ENCODE measurements around the gene BOC.
A peak's percentile ranks its signal among the peaks of the same experiment; 100 is the strongest.

BOC gene

DNA sequence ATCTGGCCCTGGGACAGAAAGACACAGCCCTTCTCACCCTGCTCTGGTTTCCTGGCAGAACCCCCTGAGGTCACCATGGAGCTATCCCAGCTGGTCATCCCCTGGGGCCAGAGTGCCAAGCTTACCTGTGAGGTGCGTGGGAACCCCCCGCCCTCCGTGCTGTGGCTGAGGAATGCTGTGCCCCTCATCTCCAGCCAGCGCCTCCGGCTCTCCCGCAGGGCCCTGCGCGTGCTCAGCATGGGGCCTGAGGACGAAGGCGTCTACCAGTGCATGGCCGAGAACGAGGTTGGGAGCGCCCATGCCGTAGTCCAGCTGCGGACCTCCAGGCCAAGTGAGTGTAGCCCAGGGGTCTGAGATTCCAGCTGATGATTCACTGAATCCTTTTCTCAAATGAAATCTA, 61.7 kb downstream of the BOC start:
- DNase-seq, result no peak

- no peak for DNase-seq
These were observed 62.4 kb downstream of the BOC start for GRCh38 chr3:113273604-113274378.

DNA sequence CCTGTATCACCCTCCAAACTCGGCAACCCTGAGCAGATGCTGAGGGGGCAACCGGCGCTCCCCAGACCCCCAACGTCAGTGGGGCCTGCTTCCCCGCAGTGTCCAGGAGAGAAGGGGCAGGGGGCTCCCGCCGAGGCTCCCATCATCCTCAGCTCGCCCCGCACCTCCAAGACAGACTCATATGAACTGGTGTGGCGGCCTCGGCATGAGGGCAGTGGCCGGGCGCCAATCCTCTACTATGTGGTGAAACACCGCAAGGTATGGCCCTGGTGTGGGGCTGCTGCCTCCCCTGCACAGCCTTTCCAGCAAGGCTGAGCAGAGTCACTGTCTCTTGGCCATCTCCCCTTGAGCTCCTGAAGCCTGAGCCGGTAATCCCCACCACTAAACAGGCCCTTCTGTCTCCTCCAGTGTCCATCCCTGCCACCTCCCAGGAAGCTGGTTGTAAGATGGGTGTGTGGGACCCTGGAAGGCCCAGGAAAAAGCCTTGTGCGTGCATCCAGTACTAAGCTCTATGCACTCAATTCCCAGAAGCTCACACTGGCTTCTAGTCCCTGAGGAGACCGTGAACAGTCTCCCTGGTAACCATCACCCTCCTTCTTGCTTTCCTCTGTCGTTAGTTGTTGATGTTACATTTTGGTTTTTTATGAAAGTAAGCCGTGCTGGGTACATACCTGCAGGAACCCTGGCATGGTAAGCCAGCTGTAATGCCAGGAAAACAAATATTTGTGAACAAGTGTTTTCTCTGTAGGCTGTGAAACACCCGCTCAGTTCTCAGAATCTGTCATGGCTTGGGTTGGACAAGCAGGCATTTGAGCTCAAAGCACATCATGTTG, 63.3 kb downstream of the BOC start:
- DNase-seq, result no peak

DNA sequence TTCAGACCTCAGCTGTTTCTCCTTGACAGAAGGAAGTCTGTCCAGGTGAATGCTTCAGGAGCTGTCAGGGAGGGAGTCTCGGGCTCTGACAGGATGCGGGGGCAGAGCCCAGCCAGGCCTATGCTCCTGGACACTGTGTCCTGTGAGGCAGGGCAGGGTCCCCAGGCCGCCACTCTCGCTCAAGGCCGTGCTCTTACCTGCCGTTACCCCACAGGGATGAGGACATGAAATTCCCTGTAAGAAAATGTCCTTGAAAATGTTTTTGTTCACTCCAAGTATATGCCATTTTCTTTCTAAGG, 63.9 kb downstream of the BOC start:
- no peak for DNase-seq

- no peak for DNase-seq
These were observed 64.2 kb downstream of the BOC start for GRCh38 chr3:113275583-113275928.

- no peak for DNase-seq
These were observed 64.8 kb downstream of the BOC start for GRCh38 chr3:113275929-113276750.

DNA sequence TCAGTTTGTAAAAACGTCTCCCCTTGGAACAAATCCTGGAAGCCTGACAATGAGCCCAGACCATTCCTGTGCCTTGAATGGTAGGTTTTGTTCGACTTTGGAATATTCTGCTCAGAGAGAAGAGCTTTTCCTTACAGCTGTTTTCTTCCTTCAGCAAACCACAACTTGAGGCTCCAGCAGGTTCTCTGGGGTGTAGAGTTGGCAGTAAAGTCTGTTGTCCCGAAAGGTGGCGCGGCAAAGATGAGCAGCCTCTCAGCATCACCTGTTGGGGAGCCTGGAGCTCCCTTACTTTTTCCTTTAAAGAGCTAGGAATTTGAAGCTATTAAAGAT, 65.4 kb downstream of the BOC start:
- no peak for DNase-seq

- DNase-seq, result no peak
These were observed 66.1 kb downstream of the BOC start for GRCh38 chr3:113277414-113277813.

DNA sequence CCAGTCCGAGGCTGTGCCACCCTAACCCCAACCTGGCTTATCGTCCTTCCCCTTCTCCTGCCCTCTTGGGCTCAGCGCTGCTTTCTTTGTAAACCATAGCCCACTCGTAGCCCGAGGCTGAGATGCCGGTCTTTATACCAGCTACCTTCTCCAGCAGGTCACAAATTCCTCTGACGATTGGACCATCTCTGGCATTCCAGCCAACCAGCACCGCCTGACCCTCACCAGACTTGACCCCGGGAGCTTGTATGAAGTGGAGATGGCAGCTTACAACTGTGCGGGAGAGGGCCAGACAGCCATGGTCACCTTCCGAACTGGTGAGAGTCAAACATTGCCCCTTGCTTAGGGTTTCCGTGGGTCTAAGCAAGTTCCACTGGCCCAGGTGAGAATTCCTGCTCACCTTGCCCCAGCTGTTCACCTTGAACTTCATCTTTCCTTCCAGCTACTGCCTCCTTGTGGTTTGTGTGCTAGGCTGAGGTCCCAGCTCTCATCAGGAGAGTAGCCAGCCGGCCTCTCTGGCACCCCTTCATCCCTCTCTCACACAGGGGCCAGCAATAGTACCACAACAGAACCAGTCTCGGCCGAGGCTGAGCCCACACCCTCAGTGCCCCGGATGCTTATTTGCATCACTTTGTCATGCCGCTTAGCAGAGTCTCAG, 66.7 kb downstream of the BOC start:
- DNase-seq, result no peak

DNA sequence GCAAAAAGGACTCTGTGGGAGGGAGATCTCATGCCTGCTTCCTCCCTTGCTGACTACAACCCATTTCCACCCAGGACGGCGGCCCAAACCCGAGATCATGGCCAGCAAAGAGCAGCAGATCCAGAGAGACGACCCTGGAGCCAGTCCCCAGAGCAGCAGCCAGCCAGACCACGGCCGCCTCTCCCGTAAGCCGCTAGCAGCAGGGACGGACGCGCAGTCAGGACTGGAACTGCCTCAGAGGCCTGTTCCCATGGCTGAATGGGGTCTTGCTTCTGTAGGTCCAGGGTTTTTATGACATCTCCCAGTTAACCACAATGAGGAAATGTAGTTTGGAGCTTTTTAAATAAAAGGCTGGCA, 67.2 kb downstream of the BOC start:
- no peak for DNase-seq

DNA sequence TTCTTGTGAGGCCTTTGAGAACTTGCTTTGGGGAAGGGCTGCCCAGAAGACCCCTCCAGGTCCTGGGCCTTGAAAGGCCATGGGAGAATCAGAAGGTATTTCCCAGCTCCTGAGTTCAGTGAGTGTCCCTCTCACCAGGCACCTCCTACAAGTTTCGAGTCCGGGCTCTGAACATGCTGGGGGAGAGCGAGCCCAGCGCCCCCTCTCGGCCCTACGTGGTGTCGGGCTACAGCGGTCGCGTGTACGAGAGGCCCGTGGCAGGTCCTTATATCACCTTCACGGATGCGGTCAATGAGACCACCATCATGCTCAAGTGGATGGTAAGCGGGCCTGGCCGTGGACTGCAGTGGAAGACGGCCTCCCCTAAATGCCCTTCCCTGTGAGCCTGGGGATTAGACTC, 68.3 kb downstream of the BOC start:
- no peak for DNase-seq

GRCh38 chr3:113283306-113283705, 71.9 kb downstream of the BOC start:
- DNase-seq, result no peak

GRCh38 chr3:113284453-113285050, 73.2 kb downstream of the BOC start:
- DNase-seq, result no peak

DNA sequence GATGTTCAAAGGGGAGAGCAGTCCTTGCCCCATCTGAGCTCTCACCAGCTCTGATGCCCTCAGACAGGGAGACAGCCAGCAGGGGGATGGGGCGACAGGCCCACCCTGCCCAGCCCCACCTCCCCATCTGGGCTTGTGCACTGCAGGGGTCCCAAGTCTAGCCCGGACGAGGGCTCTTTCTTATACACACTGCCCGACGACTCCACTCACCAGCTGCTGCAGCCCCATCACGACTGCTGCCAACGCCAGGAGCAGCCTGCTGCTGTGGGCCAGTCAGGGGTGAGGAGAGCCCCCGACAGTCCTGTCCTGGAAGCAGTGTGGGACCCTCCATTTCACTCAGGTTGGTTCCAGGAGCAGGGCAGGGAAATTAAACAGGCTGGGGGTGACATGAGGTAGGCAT, 73.9 kb downstream of the BOC start:
- DNase-seq, result no peak

DNA sequence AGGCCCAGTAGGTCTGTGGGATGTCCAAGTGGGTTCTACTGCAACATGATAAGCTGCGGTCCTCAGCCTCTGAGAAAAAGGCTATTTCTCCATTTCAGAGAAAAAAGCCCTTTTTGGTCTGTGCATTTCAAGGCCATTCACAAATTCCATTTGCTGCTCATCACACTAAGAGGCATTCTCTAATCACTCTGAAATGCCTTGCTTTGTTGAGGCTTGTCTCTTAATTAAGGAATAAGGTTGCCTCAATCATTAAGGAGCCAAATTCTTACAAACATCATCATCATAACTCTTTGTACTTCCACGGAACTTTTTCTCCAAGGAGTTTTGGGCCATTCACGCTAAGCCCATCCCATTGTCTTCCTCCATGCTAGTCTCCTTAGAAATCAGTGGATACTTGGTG, 74.4 kb downstream of the BOC start:
- DNase-seq, result no peak

- DNase-seq, result no peak
These were observed 75.2 kb downstream of the BOC start for GRCh38 chr3:113286524-113286923.

- DNase-seq, result peak in 1 of 2 experiments; percentile 18
These were observed 75.9 kb downstream of the BOC start for GRCh38 chr3:113287111-113287802.

- DNase-seq, result peak in 1 of 2 experiments; percentile 54
These were observed 76.7 kb downstream of the BOC start for GRCh38 chr3:113287803-113288648.

DNA sequence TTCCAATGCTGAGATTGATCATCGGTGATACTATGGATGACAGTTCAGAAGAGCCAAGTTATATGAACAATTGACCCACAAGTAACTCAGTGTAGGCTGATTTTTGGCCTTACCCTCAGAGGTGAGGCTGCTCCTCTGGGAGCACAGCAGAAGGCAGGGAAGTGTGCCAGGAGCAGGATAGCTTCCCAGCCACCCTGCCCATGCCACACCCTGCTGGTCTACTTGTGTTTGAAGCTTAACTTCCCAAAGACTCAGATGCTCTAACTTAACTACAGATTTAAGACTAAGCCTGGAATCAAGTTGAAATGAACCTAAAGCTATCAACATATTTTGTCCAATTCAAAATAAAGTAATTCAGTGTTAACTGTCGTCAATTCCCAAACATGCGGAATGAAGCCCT, 77.5 kb downstream of the BOC start:
- no peak for DNase-seq

GRCh38 chr3:113291572-113291971, 80.2 kb downstream of the BOC start:
- no peak for DNase-seq

DNA sequence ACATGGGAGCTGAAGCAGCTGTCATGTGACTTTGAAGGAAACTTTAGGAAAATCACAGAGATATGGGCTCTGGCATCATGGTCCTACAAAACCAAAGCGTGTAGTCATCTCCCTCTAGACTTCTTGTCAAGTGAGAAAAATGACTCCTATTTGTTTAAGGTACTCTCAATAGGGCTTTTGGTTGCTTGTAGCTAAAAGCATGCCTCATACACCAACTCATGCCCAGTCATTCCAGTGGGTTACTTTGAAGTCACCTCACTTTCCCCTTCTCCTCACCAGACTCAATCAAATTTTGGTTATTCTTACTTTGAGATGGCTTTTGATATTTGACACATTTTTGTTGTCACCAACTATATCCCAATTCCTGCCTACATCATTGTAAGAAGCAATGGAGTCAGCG, 81.6 kb downstream of the BOC start:
- DNase-seq, result no peak
